Colonic mucosa (tissue), 4 donors: ENCODE data around the gene KRAS. TPM values are rescaled to one million over a fixed set of nuclear protein-coding genes. Genes with fewer than 3 reads are reported as not detected.

Experiments used
- DNase-seq: peaks from one replicate; pipeline ENCODE4 v3.0.0-alpha.2; 2020
- H3K27ac ChIP-seq: fragments of 200-600 bp; one replicate; pipeline ENCODE4 v1.8.0; 2021
- H3K27me3 ChIP-seq: fragments of 200-600 bp; one replicate; pipeline ENCODE4 v1.8.0; 2021
- H3K36me3 ChIP-seq: fragments of 200-600 bp; one replicate; pipeline ENCODE4 v1.8.0; 2021
- H3K4me1 ChIP-seq: fragments of 200-600 bp; one replicate; pipeline ENCODE4 v1.8.0; 2021; ENCODE audit warnings: mild to moderate bottlenecking
- H3K4me3 ChIP-seq: fragments of 200-600 bp; one replicate; pipeline ENCODE4 v1.8.0; 2021
- H3K9ac ChIP-seq, 2 donors: one replicate each; pipeline ENCODE4 v1.7.0; 2013; ENCODE audit warnings: control low read depth in 2 of 2, low read depth in 2 of 2, low read length in 2 of 2
- H3K9me3 ChIP-seq: fragments of 200-600 bp; one replicate; pipeline ENCODE4 v1.8.0; 2021
- CTCF ChIP-seq: fragments of 200-600 bp; IDR thresholded peaks from one replicate; pipeline ENCODE4 v1.8.0; 2022; ENCODE audit warnings: antibody characterized with exemption, mild to moderate bottlenecking
- intact Hi-C: fragments of 100-400 bp; cut with DNase I; formaldehyde crosslinking; loops from one replicate; pipeline ENCODE4 v1.14.1; 2022
- total RNA-seq, 2 donors: library from RNA; stranded (reverse); fragmentation: NEBNext Ultra II Directional in 1 of 2; extraction: Animal tissue kit (Norgen Biotek cat#: 25700) in 1 of 2; gene quantifications; one replicate each; pipeline ENCODE4 v1.2.1, GENCODE V29; 2021
- donor health status: healthy.
- donor health status: DM: no; HTN: no; CAD: no.
- donor health status: DM: no; HTN: no; CAD: no.

KRAS gene
- total RNA-seq, 2 donors from 2014 or later, result 53.8 to 84.4 TPM

- Histone ChIP-seq H3K27me3 (no peaks in the 10 kb centered on the region), H3K27ac (no peak overlapping the region), H3K4me1 (no peaks in the 10 kb centered on the region), H3K9me3 (no peaks in the 10 kb centered on the region), H3K36me3 (no peaks in the 10 kb centered on the region), H3K9ac (no peak overlapping the region), H3K4me3 (no peak overlapping the region)
- no peak for DNase-seq
- intact Hi-C loops, result no loop called here
- no peak for TF ChIP-seq CTCF
Measured at GRCh38 chr12:25208554-25208953, 42.2 kb downstream of the KRAS start.

GRCh38 chr12:25207846-25208245 is 42.9 kb downstream of the KRAS start:
- Histone ChIP-seq H3K9ac (no peak overlapping the region), H3K27ac (no peak overlapping the region), H3K36me3 (no peaks in the 10 kb centered on the region), H3K27me3 (no peaks in the 10 kb centered on the region), H3K4me3 (no peak overlapping the region), H3K9me3 (no peaks in the 10 kb centered on the region), H3K4me1 (no peaks in the 10 kb centered on the region)
- intact Hi-C loops, result no loop called here
- TF ChIP-seq CTCF, result no peak
- DNase-seq, result no peak

GRCh38 chr12:25207411-25207810 is 43.3 kb downstream of the KRAS start:
- TF ChIP-seq CTCF, result no peak
- Histone ChIP-seq H3K27ac (no peak overlapping the region), H3K9me3 (no peaks in the 10 kb centered on the region), H3K4me3 (no peak overlapping the region), H3K36me3 (no peaks in the 10 kb centered on the region), H3K9ac (no peak overlapping the region), H3K27me3 (no peaks in the 10 kb centered on the region), H3K4me1 (no peaks in the 10 kb centered on the region)
- intact Hi-C loops, result no loop called here
- no peak for DNase-seq

- no peak for DNase-seq
- H3K27ac ChIP-seq, result no peak overlapping the region
- H3K27me3 ChIP-seq, result no peaks in the 10 kb centered on the region
- no peak overlapping the region for H3K9ac ChIP-seq
- H3K4me3 ChIP-seq, result no peak overlapping the region
- no peaks in the 10 kb centered on the region for H3K9me3 ChIP-seq
- no peak for TF ChIP-seq CTCF
- no peaks in the 10 kb centered on the region for H3K36me3 ChIP-seq
- intact Hi-C loops, result no loop called here
- H3K4me1 ChIP-seq, result no peaks in the 10 kb centered on the region
Measured at GRCh38 chr12:25202137-25202536, 48.6 kb downstream of the KRAS start.

- Histone ChIP-seq H3K27me3 (no peaks in the 10 kb centered on the region), H3K9ac (no peak overlapping the region), H3K4me1 (no peaks in the 10 kb centered on the region), H3K9me3 (no peaks in the 10 kb centered on the region), H3K27ac (no peak overlapping the region), H3K36me3 (no peaks in the 10 kb centered on the region), H3K4me3 (no peak overlapping the region)
- no peak for DNase-seq
- intact Hi-C loops, result no loop called here
- TF ChIP-seq CTCF, result no peak
Measured at GRCh38 chr12:25200703-25201102, 50.0 kb downstream of the KRAS start.

- intact Hi-C loops, result no loop called here
- no peaks in the 10 kb centered on the region for H3K4me1 ChIP-seq
- DNase-seq, result no peak
- no peak overlapping the region for H3K4me3 ChIP-seq
- no peak overlapping the region for H3K9ac ChIP-seq
- H3K27ac ChIP-seq, result no peak overlapping the region
- H3K36me3 ChIP-seq, result no peaks in the 10 kb centered on the region
- no peaks in the 10 kb centered on the region for H3K27me3 ChIP-seq
- TF ChIP-seq CTCF, result no peak
- H3K9me3 ChIP-seq, result no peaks in the 10 kb centered on the region
Measured at GRCh38 chr12:25197608-25198007, 53.1 kb downstream of the KRAS start.
